Measurements from ENCODE around the gene GPR52.

Gene GPR52

DNA sequence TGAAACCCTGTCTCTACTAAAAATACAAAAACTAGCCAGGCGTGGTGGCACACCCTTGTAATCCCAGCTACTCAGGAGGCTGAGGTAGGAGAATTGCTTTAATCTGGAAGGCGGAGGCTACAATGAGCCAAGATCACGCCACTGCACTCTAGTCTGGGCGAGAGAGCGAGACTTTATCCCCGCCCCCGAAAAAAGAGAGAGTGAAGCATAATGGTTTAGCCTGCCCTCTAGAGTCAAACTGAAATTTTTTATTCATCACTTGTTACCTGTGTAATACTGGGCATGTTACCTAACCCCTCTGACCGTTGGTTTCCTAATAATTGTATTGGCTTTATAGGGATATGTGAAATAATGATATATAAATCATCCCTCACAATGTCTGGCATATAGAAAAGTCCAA, 18.8 kb downstream of the GPR52 start:
- no peak for DNase-seq (ENCODE audit: low read depth in 2 of 2)

DNA sequence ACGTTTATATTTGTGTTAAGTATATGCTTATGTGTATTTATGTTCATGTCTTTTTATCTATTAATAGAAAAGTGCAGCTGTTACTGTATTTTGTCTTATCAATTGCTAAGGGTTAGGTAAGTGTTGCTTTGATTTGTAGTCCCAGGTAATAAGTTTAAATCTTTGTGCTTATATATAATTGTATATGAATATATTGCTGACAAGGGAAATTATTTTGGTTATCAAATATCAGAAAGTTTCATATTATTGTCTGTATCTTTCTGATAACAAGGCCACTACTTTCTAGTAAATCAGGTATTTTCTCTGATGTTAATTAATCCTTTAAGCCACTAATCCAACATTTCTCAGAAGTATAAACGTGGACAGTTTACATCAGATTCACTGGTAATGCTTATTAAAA, 21.3 kb downstream of the GPR52 start:
- DNase-seq (ENCODE audit: low read depth in 2 of 2), result no peak

GRCh38 chr1:174469687-174470086, 21.9 kb downstream of the GPR52 start:
- DNase-seq (ENCODE audit: low read depth in 2 of 2), result no peak

GRCh38 chr1:174479281-174479680, 31.5 kb downstream of the GPR52 start:
- DNase-seq (ENCODE audit: low read depth in 2 of 2), result no peak

DNA sequence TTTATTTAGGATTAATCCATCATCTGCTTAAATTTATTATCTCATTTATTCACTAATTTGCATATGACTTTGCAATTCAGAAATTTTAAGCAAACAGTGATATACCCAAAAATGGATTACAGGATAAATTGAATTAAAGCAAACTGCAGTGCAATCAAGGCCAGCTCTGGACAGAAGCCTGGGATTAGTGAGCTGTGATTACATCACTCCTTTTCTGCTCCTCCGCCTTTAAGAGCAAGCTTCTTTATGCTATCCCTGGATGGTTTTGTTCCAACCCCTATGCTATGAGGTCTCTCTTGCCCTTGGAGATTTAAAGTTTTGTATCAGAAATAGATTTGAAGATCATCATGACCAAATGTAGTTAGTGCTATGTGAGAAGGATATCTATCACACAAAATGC, 32.6 kb downstream of the GPR52 start:
- DNase-seq (ENCODE audit: low read depth in 2 of 2), result no peak

DNA sequence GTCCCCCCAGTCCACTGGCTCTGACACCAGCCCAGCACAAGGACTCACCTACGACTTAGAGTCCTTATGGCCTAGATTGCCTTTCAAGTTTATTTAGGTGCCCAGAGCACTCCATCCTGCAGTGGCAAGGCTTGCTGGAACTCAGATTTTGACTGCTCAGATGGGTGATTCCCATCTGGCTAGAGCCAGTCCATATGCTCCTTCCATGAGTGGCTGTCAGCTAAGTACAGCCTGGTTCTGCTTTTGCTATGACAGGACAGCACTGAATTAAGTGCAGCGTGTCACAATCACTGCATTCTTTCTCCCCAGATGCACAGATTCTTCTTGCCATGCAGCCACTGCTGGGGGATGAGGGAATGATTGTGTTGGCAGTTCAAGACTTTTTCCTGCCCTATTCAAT, 43.8 kb downstream of the GPR52 start:
- DNase-seq (ENCODE audit: low read depth in 2 of 2), result no peak

DNA sequence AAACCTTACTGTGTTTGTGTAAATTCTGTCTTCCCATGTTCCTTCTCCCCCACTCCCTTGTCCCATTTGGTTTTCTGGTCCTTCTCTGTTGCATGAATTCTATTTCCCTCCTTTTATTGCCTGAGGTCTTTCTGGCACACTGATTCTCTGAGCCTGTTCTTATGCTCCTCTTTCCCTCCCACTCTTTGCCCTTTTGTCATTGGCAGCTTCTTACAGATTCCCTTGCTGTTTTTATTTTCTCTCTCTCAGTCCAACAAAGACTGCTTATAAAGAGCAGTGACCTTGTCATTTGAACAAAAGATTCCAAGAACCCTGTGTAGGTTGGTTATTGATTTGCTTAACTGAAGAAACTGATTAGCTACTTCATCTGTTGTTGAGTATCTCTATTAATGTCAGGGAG, 49.7 kb downstream of the GPR52 start:
- DNase-seq (ENCODE audit: low read depth in 2 of 2), result no peak
